Thyroid gland (tissue), 4 donors: ENCODE data around the gene CHM.

ENCODE experiments used
- POLR2A ChIP-seq, 2 donors: fragments of 450-650 bp; IDR thresholded peaks; one replicate each; pipeline ENCODE4 v1.6.1; 2017; ENCODE audit warnings: antibody characterized with exemption in 2 of 2, mild to moderate bottlenecking in 2 of 2, moderate library complexity in 1 of 2
- TF ChIP-seq, protein P1 (sequence below), 6 experiments: fragments of 200-600 bp in 3 of 6; fragments of 450-650 bp in 3 of 6; sonication (generic) in 3 of 6; IDR thresholded peaks; one replicate each; pipeline ENCODE4 v1.5.1; 2016 to 2019; ENCODE audit warnings: antibody characterized with exemption in 6 of 6, mild to moderate bottlenecking in 2 of 6, inconsistent platforms in 1 of 6, moderate library complexity in 1 of 6

- TF ChIP-seq, protein P1, sequence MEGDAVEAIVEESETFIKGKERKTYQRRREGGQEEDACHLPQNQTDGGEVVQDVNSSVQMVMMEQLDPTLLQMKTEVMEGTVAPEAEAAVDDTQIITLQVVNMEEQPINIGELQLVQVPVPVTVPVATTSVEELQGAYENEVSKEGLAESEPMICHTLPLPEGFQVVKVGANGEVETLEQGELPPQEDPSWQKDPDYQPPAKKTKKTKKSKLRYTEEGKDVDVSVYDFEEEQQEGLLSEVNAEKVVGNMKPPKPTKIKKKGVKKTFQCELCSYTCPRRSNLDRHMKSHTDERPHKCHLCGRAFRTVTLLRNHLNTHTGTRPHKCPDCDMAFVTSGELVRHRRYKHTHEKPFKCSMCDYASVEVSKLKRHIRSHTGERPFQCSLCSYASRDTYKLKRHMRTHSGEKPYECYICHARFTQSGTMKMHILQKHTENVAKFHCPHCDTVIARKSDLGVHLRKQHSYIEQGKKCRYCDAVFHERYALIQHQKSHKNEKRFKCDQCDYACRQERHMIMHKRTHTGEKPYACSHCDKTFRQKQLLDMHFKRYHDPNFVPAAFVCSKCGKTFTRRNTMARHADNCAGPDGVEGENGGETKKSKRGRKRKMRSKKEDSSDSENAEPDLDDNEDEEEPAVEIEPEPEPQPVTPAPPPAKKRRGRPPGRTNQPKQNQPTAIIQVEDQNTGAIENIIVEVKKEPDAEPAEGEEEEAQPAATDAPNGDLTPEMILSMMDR (IDR thresholded peaks at IDR 0.05), result no peak
- TF ChIP-seq POLR2A (IDR thresholded peaks at IDR 0.05), result no peak
Measured at GRCh38 chrX:86039625-86040568, 7.5 kb downstream of the CHM start.
